Thyroid gland (tissue), 4 donors: ENCODE results near the gene CEACAM5. TPM values are rescaled to one million over a fixed set of nuclear protein-coding genes. Genes with fewer than 3 reads are reported as not detected.

Source experiments
- DNase-seq, 2 donors: peaks; one replicate each; pipeline ENCODE4 v3.0.0-alpha.2; 2019
- H3K27ac ChIP-seq, 3 donors: fragments of 200-600 bp; sonication (generic); 1 replicate in 2 of 3; 2 replicates in 1 of 3; pipeline ENCODE4 v1.5.1; 2016 to 2019; ENCODE audit warnings: mild to moderate bottlenecking in 1 of 3, moderate library complexity in 1 of 3
- H3K27me3 ChIP-seq: fragments of 200-600 bp; sonication (generic); one replicate; pipeline ENCODE4 v1.5.1; 2019
- H3K36me3 ChIP-seq, 2 donors: fragments of 200-600 bp; sonication (generic); one replicate each; pipeline ENCODE4 v1.5.1; 2016 to 2019
- H3K4me1 ChIP-seq, 2 donors: fragments of 200-600 bp; sonication (generic); one replicate each; pipeline ENCODE4 v1.5.1; 2017 to 2019
- H3K4me3 ChIP-seq, 3 donors: fragments of 200-600 bp; sonication (generic); replicated peaks in 1 of 3; 1 replicate in 2 of 3; 2 replicates in 1 of 3; pipeline ENCODE4 v1.5.1; 2016; ENCODE audit warnings: mild to moderate bottlenecking in 1 of 3
- H3K9me3 ChIP-seq: fragments of 200-600 bp; sonication (generic); one replicate; pipeline ENCODE4 v1.5.1; 2017
- POLR2A ChIP-seq, 2 donors: fragments of 450-650 bp; IDR thresholded peaks; one replicate each; pipeline ENCODE4 v1.6.1; 2017; ENCODE audit warnings: antibody characterized with exemption in 2 of 2, mild to moderate bottlenecking in 2 of 2, moderate library complexity in 1 of 2
- WGBS, 2 donors: methylation state at CpG; one replicate each; pipeline ENCODE4 v1.1.5; 2017; 5-methylcytosine and 5-hydroxymethylcytosine counted together
- intact Hi-C: fragments of 100-400 bp; cut with DNase I; formaldehyde crosslinking; loops from one replicate; pipeline ENCODE4 v1.15.1; 2023
- total RNA-seq, 4 donors: library from RNA; depleted of rRNA; stranded (reverse); fragments of >200 nt; gene quantifications; one replicate each; pipeline ENCODE4 v1.2.3, GENCODE V29; 2016
- TF ChIP-seq, protein P1 (sequence below), 6 experiments: fragments of 200-600 bp in 3 of 6; fragments of 450-650 bp in 3 of 6; sonication (generic) in 3 of 6; IDR thresholded peaks; one replicate each; pipeline ENCODE4 v1.5.1; 2016 to 2019; ENCODE audit warnings: antibody characterized with exemption in 6 of 6, mild to moderate bottlenecking in 2 of 6, inconsistent platforms in 1 of 6, moderate library complexity in 1 of 6

CEACAM5 gene
- total RNA-seq, 4 donors from 2014 or later = 1.2 to 8.8 TPM; not detected in 2

DNA sequence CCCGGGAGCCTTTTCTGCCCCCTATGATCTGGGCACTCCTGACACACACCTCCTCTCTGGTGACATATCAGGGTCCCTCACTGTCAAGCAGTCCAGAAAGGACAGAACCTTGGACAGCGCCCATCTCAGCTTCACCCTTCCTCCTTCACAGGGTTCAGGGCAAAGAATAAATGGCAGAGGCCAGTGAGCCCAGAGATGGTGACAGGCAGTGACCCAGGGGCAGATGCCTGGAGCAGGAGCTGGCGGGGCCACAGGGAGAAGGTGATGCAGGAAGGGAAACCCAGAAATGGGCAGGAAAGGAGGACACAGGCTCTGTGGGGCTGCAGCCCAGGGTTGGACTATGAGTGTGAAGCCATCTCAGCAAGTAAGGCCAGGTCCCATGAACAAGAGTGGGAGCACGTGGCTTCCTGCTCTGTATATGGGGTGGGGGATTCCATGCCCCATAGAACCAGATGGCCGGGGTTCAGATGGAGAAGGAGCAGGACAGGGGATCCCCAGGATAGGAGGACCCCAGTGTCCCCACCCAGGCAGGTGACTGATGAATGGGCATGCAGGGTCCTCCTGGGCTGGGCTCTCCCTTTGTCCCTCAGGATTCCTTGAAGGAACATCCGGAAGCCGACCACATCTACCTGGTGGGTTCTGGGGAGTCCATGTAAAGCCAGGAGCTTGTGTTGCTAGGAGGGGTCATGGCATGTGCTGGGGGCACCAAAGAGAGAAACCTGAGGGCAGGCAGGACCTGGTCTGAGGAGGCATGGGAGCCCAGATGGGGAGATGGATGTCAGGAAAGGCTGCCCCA is 11.8 kb upstream of the CEACAM5 start:
- TF ChIP-seq POLR2A (IDR thresholded peaks at IDR 0.05) = no peak
- Histone ChIP-seq H3K36me3 (no peaks in the 10 kb centered on the region), H3K4me3 (no peak overlapping the region), H3K27ac (no peak overlapping the region), H3K9me3 (no peaks in the 10 kb centered on the region), H3K27me3 (no peaks in the 10 kb centered on the region), H3K4me1 (no peaks in the 10 kb centered on the region)
- no peak for DNase-seq
- intact Hi-C loops = no loop called here
- 39 to 59% methylated on average over 4 to 7 of the region's 7 CpGs for WGBS, 2 donors

DNA sequence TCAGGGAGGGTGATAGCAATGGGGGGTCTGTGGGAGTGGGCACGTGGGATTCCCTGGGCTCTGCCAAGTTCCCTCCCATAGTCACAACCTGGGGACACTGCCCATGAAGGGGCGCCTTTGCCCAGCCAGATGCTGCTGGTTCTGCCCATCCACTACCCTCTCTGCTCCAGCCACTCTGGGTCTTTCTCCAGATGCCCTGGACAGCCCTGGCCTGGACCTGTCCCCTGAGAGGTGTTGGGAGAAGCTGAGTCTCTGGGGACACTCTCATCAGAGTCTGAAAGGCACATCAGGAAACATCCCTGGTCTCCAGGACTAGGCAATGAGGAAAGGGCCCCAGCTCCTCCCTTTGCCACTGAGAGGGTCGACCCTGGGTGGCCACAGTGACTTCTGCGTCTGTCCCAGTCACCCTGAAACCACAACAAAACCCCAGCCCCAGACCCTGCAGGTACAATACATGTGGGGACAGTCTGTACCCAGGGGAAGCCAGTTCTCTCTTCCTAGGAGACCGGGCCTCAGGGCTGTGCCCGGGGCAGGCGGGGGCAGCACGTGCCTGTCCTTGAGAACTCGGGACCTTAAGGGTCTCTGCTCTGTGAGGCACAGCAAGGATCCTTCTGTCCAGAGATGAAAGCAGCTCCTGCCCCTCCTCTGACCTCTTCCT is 11.1 kb upstream of the CEACAM5 start:
- intact Hi-C loops = no loop called here
- no peaks in the 10 kb centered on the region for H3K36me3 ChIP-seq
- H3K9me3 ChIP-seq = no peaks in the 10 kb centered on the region
- no peak for DNase-seq
- TF ChIP-seq POLR2A (IDR thresholded peaks at IDR 0.05) = no peak
- TF ChIP-seq, protein P1, sequence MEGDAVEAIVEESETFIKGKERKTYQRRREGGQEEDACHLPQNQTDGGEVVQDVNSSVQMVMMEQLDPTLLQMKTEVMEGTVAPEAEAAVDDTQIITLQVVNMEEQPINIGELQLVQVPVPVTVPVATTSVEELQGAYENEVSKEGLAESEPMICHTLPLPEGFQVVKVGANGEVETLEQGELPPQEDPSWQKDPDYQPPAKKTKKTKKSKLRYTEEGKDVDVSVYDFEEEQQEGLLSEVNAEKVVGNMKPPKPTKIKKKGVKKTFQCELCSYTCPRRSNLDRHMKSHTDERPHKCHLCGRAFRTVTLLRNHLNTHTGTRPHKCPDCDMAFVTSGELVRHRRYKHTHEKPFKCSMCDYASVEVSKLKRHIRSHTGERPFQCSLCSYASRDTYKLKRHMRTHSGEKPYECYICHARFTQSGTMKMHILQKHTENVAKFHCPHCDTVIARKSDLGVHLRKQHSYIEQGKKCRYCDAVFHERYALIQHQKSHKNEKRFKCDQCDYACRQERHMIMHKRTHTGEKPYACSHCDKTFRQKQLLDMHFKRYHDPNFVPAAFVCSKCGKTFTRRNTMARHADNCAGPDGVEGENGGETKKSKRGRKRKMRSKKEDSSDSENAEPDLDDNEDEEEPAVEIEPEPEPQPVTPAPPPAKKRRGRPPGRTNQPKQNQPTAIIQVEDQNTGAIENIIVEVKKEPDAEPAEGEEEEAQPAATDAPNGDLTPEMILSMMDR (IDR thresholded peaks at IDR 0.05) = no peak
- H3K27ac ChIP-seq = no peak overlapping the region
- H3K4me1 ChIP-seq = no peaks in the 10 kb centered on the region
- H3K4me3 ChIP-seq = no peak overlapping the region
- no peaks in the 10 kb centered on the region for H3K27me3 ChIP-seq
- 42 to 70% methylated on average over 8 to 9 of the region's 9 CpGs for WGBS, 2 donors

DNA sequence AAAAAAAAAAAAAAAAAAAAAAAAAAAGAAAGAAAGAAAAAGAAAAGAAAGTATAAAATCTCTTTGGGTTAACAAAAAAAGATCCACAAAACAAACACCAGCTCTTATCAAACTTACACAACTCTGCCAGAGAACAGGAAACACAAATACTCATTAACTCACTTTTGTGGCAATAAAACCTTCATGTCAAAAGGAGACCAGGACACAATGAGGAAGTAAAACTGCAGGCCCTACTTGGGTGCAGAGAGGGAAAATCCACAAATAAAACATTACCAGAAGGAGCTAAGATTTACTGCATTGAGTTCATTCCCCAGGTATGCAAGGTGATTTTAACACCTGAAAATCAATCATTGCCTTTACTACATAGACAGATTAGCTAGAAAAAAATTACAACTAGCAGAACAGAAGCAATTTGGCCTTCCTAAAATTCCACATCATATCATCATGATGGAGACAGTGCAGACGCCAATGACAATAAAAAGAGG is 9.6 kb upstream of the CEACAM5 start:
- Histone ChIP-seq H3K27me3 (no peaks in the 10 kb centered on the region), H3K4me1 (no peaks in the 10 kb centered on the region), H3K4me3 (no peak overlapping the region), H3K9me3 (no peaks in the 10 kb centered on the region), H3K36me3 (no peaks in the 10 kb centered on the region), H3K27ac (no peak overlapping the region)
- intact Hi-C loops = no loop called here
- no peak for DNase-seq
- WGBS, 2 donors = 42 to 68% methylated on average over 1 of the region's 1 CpG
- TF ChIP-seq, protein P1 (IDR thresholded peaks at IDR 0.05) = no peak

DNA sequence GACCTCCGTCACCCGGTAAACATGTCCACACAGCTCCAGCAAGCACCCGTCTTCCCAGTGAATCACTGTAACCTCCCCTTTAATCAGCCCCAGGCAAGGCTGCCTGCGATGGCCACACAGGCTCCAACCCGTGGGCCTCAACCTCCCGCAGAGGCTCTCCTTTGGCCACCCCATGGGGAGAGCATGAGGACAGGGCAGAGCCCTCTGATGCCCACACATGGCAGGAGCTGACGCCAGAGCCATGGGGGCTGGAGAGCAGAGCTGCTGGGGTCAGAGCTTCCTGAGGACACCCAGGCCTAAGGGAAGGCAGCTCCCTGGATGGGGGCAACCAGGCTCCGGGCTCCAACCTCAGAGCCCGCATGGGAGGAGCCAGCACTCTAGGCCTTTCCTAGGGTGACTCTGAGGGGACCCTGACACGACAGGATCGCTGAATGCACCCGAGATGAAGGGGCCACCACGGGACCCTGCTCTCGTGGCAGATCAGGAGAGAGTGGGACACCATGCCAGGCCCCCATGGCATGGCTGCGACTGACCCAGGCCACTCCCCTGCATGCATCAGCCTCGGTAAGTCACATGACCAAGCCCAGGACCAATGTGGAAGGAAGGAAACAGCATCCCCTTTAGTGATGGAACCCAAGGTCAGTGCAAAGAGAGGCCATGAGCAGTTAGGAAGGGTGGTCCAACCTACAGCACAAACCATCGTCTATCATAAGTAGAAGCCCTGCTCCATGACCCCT is 9.0 kb upstream of the CEACAM5 start:
- no peak for DNase-seq
- no peaks in the 10 kb centered on the region for H3K9me3 ChIP-seq
- TF ChIP-seq, protein P1 (IDR thresholded peaks at IDR 0.05) = no peak
- TF ChIP-seq POLR2A (IDR thresholded peaks at IDR 0.05) = no peak
- no peaks in the 10 kb centered on the region for H3K27me3 ChIP-seq
- intact Hi-C loops = no loop called here
- H3K4me3 ChIP-seq = no peak overlapping the region
- H3K36me3 ChIP-seq = no peaks in the 10 kb centered on the region
- no peaks in the 10 kb centered on the region for H3K4me1 ChIP-seq
- 65 to 79% methylated on average over 13 to 15 of the region's 17 CpGs for WGBS, 2 donors
- no peak overlapping the region for H3K27ac ChIP-seq

DNA sequence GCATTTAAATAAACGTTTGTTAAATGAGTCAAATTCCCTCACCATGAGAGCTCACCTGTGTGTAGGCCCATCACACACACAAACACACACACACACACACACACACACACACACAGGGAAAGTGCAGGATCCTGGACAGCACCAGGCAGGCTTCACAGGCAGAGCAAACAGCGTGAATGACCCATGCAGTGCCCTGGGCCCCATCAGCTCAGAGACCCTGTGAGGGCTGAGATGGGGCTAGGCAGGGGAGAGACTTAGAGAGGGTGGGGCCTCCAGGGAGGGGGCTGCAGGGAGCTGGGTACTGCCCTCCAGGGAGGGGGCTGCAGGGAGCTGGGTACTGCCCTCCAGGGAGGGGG is 8.5 kb upstream of the CEACAM5 start:
- no peaks in the 10 kb centered on the region for H3K36me3 ChIP-seq
- no peak overlapping the region for H3K27ac ChIP-seq
- no peak for DNase-seq
- intact Hi-C loops = no loop called here
- no peak overlapping the region for H3K4me3 ChIP-seq
- H3K4me1 ChIP-seq = no peaks in the 10 kb centered on the region
- TF ChIP-seq POLR2A (IDR thresholded peaks at IDR 0.05) = no peak
- TF ChIP-seq, protein P1 (IDR thresholded peaks at IDR 0.05) = no peak
- H3K27me3 ChIP-seq = no peaks in the 10 kb centered on the region
- WGBS, 2 donors = 59 to 72% methylated on average over 2 of the region's 2 CpGs
- no peaks in the 10 kb centered on the region for H3K9me3 ChIP-seq
